Calu3 (cell line): ENCODE data around the gene ZNF184. TPM values are rescaled to one million over a fixed set of nuclear protein-coding genes. Genes with fewer than 3 reads are reported as not detected.
"Not testable (repeated sequence)": the region's sequence is repeated elsewhere in the genome, so short reads cannot be mapped to it uniquely, and the experiment has no call there.

Source experiments
- BruUV-seq: library from RNA; stranded (reverse); fragments of 400-500 nt; replicated peaks from 2 replicates; lab custom pipeline; 2021; lab: Mats Ljungman, UMichigan
- CTCF ChIA-PET: fragments of 300-600 bp; sonication (Branson Sonifier 250); formaldehyde crosslinking; loops from one replicate; lab custom pipeline; 2022; ENCODE audit warnings: antibody characterized with exemption; lab: Charles Lee
- DNase-seq: peaks from one replicate; pipeline ENCODE4 v3.0.0; 2022
- H3K27ac Mint-ChIP-seq: one replicate; pipeline ENCODE4 v1.8.0; 2022; ENCODE audit warnings: mixed read lengths; ENCODE audit not compliant: unreplicated experiment
- H3K27me3 Mint-ChIP-seq: one replicate; pipeline ENCODE4 v1.8.0; 2022; ENCODE audit warnings: mixed read lengths; ENCODE audit not compliant: unreplicated experiment
- H3K36me3 Mint-ChIP-seq: one replicate; pipeline ENCODE4 v1.8.0; 2022; ENCODE audit warnings: mild to moderate bottlenecking, moderate library complexity, mixed read lengths; ENCODE audit not compliant: insufficient read depth, unreplicated experiment
- H3K4me1 Mint-ChIP-seq: one replicate; pipeline ENCODE4 v1.8.0; 2022; ENCODE audit warnings: mild to moderate bottlenecking, low read depth, mixed read lengths; ENCODE audit not compliant: unreplicated experiment
- H3K4me3 Mint-ChIP-seq: one replicate; pipeline ENCODE4 v1.8.0; 2022; ENCODE audit warnings: mild to moderate bottlenecking, low read depth, moderate library complexity, mixed read lengths; ENCODE audit not compliant: unreplicated experiment
- H3K9me3 Mint-ChIP-seq: one replicate; pipeline ENCODE4 v1.8.0; 2022; ENCODE audit warnings: low read depth, mixed read lengths; ENCODE audit not compliant: unreplicated experiment
- intact Hi-C: fragments of 100-400 bp; cut with micrococcal nuclease; formaldehyde crosslinking; loops from one replicate; pipeline ENCODE4 v1.10.0; 2022; ENCODE audit not compliant: unreplicated experiment
- total RNA-seq: library from RNA; stranded (reverse); gene quantifications from 2 replicates; pipeline ENCODE4 v1.2.3, GENCODE V29; 2022
- TF ChIP-seq, protein P1 (sequence below): fragments of 200-600 bp; IDR thresholded peaks from one replicate; pipeline ENCODE4 v1.8.0; 2022; ENCODE audit warnings: antibody characterized with exemption; ENCODE audit not compliant: unreplicated experiment

ZNF184 gene
- total RNA-seq, 1 experiment from 2014 or later: 11.6 TPM

DNA sequence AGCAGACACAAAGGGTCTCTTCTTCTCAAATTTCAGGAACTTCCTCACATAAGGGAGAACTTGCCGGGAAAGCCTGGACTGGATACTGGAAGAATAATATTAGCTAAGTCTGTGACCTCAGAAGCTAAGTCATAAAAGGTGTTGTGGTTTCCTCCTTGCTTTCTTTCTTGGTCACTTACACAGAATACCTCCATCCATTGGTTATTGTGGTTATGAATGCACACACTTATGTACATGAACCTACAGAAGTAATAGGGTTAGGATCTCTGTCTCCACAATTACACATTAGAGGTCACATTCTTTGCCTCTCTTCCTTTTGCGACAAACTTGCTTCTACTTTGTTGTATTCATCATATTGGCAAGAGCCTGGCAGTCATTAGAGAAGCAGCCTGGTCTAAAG is 43.9 kb downstream of the ZNF184 start:
- H3K4me1 Mint-ChIP-seq: no peaks in the 10 kb centered on the region
- peaks cover 7% of the 10 kb centered on the region for H3K27me3 Mint-ChIP-seq
- H3K27ac Mint-ChIP-seq: no peak overlapping the region
- peaks cover 12% of the 10 kb centered on the region for H3K9me3 Mint-ChIP-seq
- BruUV-seq: no TSS peak
- intact Hi-C loops: no loop called here
- TF ChIP-seq, protein P1, sequence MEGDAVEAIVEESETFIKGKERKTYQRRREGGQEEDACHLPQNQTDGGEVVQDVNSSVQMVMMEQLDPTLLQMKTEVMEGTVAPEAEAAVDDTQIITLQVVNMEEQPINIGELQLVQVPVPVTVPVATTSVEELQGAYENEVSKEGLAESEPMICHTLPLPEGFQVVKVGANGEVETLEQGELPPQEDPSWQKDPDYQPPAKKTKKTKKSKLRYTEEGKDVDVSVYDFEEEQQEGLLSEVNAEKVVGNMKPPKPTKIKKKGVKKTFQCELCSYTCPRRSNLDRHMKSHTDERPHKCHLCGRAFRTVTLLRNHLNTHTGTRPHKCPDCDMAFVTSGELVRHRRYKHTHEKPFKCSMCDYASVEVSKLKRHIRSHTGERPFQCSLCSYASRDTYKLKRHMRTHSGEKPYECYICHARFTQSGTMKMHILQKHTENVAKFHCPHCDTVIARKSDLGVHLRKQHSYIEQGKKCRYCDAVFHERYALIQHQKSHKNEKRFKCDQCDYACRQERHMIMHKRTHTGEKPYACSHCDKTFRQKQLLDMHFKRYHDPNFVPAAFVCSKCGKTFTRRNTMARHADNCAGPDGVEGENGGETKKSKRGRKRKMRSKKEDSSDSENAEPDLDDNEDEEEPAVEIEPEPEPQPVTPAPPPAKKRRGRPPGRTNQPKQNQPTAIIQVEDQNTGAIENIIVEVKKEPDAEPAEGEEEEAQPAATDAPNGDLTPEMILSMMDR: no peak
- no peak overlapping the region for H3K4me3 Mint-ChIP-seq
- CTCF ChIA-PET: no interaction called here
- no peak for DNase-seq
- H3K36me3 Mint-ChIP-seq: no peaks in the 10 kb centered on the region

DNA sequence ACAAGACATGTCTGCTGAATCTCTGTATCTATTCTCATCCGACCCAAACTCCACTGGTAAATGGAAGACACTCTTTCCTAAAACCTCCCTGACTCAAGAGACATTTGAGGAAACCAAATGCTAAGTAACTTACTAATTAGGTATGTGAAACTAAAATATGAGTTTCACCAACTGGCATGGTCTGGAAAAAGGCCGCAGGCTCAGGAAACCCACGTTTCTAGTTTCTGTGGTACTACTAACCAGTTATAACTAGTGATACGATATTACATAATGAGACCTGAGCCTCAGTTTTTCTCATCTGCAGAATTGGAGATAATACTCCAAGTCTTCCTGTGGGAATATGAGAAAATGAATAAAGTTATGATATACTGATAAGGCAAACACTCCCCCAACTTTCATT is 44.4 kb downstream of the ZNF184 start:
- Mint-ChIP-seq H3K4me3 (no peak overlapping the region), H3K27me3 (peaks cover 7% of the 10 kb centered on the region), H3K4me1 (no peaks in the 10 kb centered on the region), H3K9me3 (peaks cover 8% of the 10 kb centered on the region), H3K36me3 (no peaks in the 10 kb centered on the region), H3K27ac (no peak overlapping the region)
- BruUV-seq: no TSS peak
- CTCF ChIA-PET: no interaction called here
- intact Hi-C loops: no loop called here
- TF ChIP-seq, protein P1: no peak
- DNase-seq: no peak

- H3K27me3 Mint-ChIP-seq: peaks cover 7% of the 10 kb centered on the region
- H3K27ac Mint-ChIP-seq: no peak overlapping the region
- peaks cover 8% of the 10 kb centered on the region for H3K9me3 Mint-ChIP-seq
- no peaks in the 10 kb centered on the region for H3K36me3 Mint-ChIP-seq
- H3K4me3 Mint-ChIP-seq: no peak overlapping the region
- CTCF ChIA-PET: no interaction called here
- H3K4me1 Mint-ChIP-seq: no peaks in the 10 kb centered on the region
- BruUV-seq: no TSS peak
- no peak for DNase-seq
- TF ChIP-seq, protein P1: no peak
- intact Hi-C loops: no loop called here
Measured at GRCh38 chr6:27426045-27426620, 46.8 kb downstream of the ZNF184 start.

DNA sequence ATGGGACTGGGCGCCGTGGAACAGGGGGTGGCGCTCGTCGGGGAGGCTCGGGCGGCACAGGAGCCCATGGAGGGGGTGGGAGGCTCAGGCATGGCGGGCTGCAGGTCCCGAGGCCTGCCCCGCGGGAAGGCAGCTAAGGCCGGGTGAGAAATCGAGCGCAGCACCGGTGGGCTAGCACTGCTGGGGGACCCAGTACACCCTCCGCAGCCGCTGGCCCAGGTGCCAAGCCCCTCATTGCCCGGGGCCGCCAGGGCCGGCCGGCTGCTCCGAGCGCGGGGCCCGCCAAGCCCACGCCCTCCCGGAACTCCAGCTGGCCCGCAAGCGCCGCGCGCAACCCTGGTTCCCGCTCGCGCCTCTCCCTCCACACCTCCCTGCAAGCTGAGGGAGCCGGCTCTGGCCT is 48.1 kb downstream of the ZNF184 start:
- H3K27ac Mint-ChIP-seq, H3K4me1 Mint-ChIP-seq, H3K4me3 Mint-ChIP-seq, intact Hi-C loops, BruUV-seq, H3K36me3 Mint-ChIP-seq, H3K27me3 Mint-ChIP-seq, H3K9me3 Mint-ChIP-seq, CTCF ChIA-PET, DNase-seq: not testable (repeated sequence)

DNA sequence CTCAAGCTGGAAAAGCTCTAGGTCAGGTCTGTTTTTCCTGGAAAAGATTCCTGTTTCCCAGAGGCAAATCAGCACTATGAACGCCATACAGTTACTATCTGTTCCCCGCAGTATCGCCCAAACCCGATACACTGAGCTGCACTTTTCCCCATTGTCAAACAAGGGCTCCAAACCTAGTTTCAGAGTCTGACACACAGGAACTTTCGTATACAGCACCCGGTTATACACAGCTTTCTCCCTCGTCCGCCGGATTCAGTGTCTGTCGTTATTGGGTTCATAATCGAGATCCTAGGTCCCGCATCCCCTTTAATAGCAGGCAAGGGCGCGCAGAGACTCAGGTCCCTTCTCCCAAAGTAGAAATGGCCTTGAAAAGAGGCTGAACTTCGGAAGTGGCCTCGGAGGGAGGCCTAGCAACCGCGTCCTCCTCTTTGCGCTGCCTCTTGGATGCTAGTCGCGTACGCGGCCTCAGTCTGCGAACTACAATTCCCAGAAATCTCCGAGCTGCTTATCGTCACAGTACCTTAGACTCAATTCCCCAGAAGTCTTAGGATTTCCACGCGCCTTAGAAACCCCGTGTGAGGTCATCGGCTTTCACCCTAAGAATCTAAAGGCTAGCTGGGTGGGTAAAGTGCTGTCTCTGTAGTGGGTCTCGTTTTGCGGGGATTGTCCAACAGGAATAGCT is 50.1 kb downstream of the ZNF184 start:
- H3K4me1 Mint-ChIP-seq: no peaks in the 10 kb centered on the region
- BruUV-seq: no TSS peak
- DNase-seq: no peak
- no peak overlapping the region for H3K27ac Mint-ChIP-seq
- TF ChIP-seq, protein P1: no peak
- H3K27me3 Mint-ChIP-seq: no peaks in the 10 kb centered on the region
- H3K9me3 Mint-ChIP-seq: peaks cover 3% of the 10 kb centered on the region
- intact Hi-C loops: no loop called here
- CTCF ChIA-PET: no interaction called here
- no peak overlapping the region for H3K4me3 Mint-ChIP-seq
- H3K36me3 Mint-ChIP-seq: no peaks in the 10 kb centered on the region
